HepG2 (cell line): ENCODE data around the gene CALN1. TPM values are rescaled to one million over a fixed set of nuclear protein-coding genes. Genes with fewer than 3 reads are reported as not detected.

Experiments
- ATAC-seq: fragments of 200-7000 bp; cut with Tn5 transposase; 3 replicates; pipeline ENCODE4 v1.9.1; 2020; ENCODE audit warnings: mild to moderate bottlenecking, moderate library complexity
- BruUV-seq: library from RNA; stranded (reverse); fragments of 400-500 nt; replicated peaks from 2 replicates; lab custom pipeline; 2021; lab: Mats Ljungman, UMichigan
- CTCF ChIA-PET: fragments of 300-600 bp; formaldehyde crosslinking; extraction: SDS; loops from one replicate; lab custom pipeline; 2021; ENCODE audit warnings: low total read pairs, inconsistent platforms, low intra/inter-chr PET ratio; lab: Yijun Ruan, JAX
- POLR2A ChIA-PET: fragments of 350-600 bp; sonication (Branson Sonifier 250); formaldehyde crosslinking; loops from one replicate; lab custom pipeline; 2020; ENCODE audit warnings: antibody characterized with exemption, inconsistent platforms; lab: Yijun Ruan, JAX
- DNase-seq: peaks from one replicate; pipeline ENCODE4 v3.0.0-alpha.2; 2015; ENCODE audit warnings: low spot score
- FAIRE-seq: peaks from 3 replicates; lab custom pipeline; 2011; peaks lifted over from hg19 to GRCh38; lab: Jason Lieb, UNC
- H2AFZ ChIP-seq: one replicate; pipeline ENCODE4 v1.6.1; 2011; ENCODE audit warnings: low read length, inconsistent platforms
- H3K27ac ChIP-seq: fragments of 300-600 bp; 3 replicates; pipeline ENCODE4 v1.8.0; 2011; ENCODE audit warnings: mixed run types, mild to moderate bottlenecking, mixed read lengths, low read length, inconsistent platforms; ENCODE audit not compliant: insufficient read depth; ENCODE audit errors: extremely low read length
- H3K27me3 ChIP-seq, 2 experiments: fragments of 200-600 bp in 1 of 2; 2 replicates in 1 of 2; 3 replicates in 1 of 2; pipeline versions ENCODE4 v1.6.0 to v1.8.0; 2011; ENCODE audit warnings: low read length in 2 of 2, mild to moderate bottlenecking in 2 of 2, moderate library complexity in 2 of 2, inconsistent platforms in 1 of 2; ENCODE audit not compliant: insufficient read depth in 2 of 2, control insufficient read depth in 1 of 2
- H3K36me3 ChIP-seq, 2 experiments: fragments of 200-600 bp in 1 of 2; replicated peaks in 1 of 2; 2 replicates in 1 of 2; 3 replicates in 1 of 2; pipeline versions ENCODE4 v1.5.1 to v1.8.0; 2011; ENCODE audit warnings: low read length in 2 of 2, inconsistent platforms in 1 of 2; ENCODE audit not compliant: insufficient read depth in 2 of 2, control insufficient read depth in 1 of 2
- H3K4me1 ChIP-seq: 2 replicates; pipeline ENCODE4 v1.5.1; 2012; ENCODE audit warnings: low read length, inconsistent platforms; ENCODE audit not compliant: insufficient read depth
- H3K4me2 ChIP-seq: 2 replicates; pipeline ENCODE4 v1.6.0; 2011; ENCODE audit warnings: low read depth, low read length, inconsistent platforms
- H3K4me3 ChIP-seq, 3 experiments: fragments of 200-600 bp in 1 of 3; sonication (generic), shearing (Covaris generic) in 1 of 3; replicated peaks in 1 of 3; 2 replicates each; pipeline ENCODE4 v1.5.1; 2011 to 2016; ENCODE audit warnings: low read length in 3 of 3, inconsistent platforms in 2 of 3, low read depth in 2 of 3, mild to moderate bottlenecking in 2 of 3, control low read depth in 1 of 3, mixed read lengths in 1 of 3; ENCODE audit not compliant: insufficient read depth in 1 of 3
- H3K79me2 ChIP-seq: one replicate; pipeline ENCODE4 v1.6.1; 2011; ENCODE audit warnings: low read length, inconsistent platforms; ENCODE audit not compliant: insufficient read depth
- H3K9ac ChIP-seq: 2 replicates; pipeline ENCODE4 v1.6.0; 2011; ENCODE audit warnings: mild to moderate bottlenecking, low read depth, low read length, inconsistent platforms; ENCODE audit not compliant: insufficient read depth
- H3K9me3 ChIP-seq: 2 replicates; pipeline ENCODE4 v1.5.1; 2012; ENCODE audit warnings: mild to moderate bottlenecking, low read length
- H4K20me1 ChIP-seq: 2 replicates; pipeline ENCODE4 v1.6.0; 2011; ENCODE audit warnings: inconsistent platforms, mild to moderate bottlenecking, low read length, moderate library complexity; ENCODE audit not compliant: insufficient read depth
- ATF6 ChIP-seq: sonication (generic); formaldehyde crosslinking; conservative IDR thresholded peaks from 2 replicates; pipeline ENCODE4 v1.4.0; 2020; ENCODE audit warnings: missing genetic modification reagents
- FOSL2 ChIP-seq: sonication (generic); formaldehyde crosslinking; IDR thresholded peaks from 2 replicates; pipeline ENCODE4 v1.4.0; 2020; ENCODE audit warnings: missing genetic modification reagents
- GMEB1 ChIP-seq: sonication (generic); formaldehyde crosslinking; IDR thresholded peaks from 2 replicates; pipeline ENCODE4 v1.5.1; 2020; ENCODE audit warnings: missing genetic modification reagents, mild to moderate bottlenecking, borderline replicate concordance
- HOXA9 ChIP-seq: sonication (generic); formaldehyde crosslinking; IDR thresholded peaks from 2 replicates; pipeline ENCODE4 v1.8.1; 2022; ENCODE audit warnings: missing genetic modification reagents, mild to moderate bottlenecking, moderate library complexity, borderline replicate concordance
- ISL2 ChIP-seq: sonication (generic); formaldehyde crosslinking; IDR thresholded peaks from 2 replicates; pipeline ENCODE4 v1.5.0; 2020; ENCODE audit warnings: missing genetic modification reagents
- KDM6A ChIP-seq: IDR thresholded peaks from 2 replicates; pipeline ENCODE4 v1.6.1; 2016; ENCODE audit warnings: low read depth
- KLF9 ChIP-seq: IDR thresholded peaks from 2 replicates; pipeline ENCODE4 v1.6.1; 2016; ENCODE audit warnings: low read depth
- PAWR ChIP-seq: sonication (generic); formaldehyde crosslinking; IDR thresholded peaks from 2 replicates; pipeline ENCODE4 v1.4.0; 2020; ENCODE audit warnings: missing genetic modification reagents, mild to moderate bottlenecking, borderline replicate concordance
- PHB2 ChIP-seq: fragments of 450-650 bp; IDR thresholded peaks from 2 replicates; pipeline ENCODE4 v1.6.1; 2018; ENCODE audit not compliant: partially characterized antibody
- YEATS4 ChIP-seq: sonication (generic); formaldehyde crosslinking; IDR thresholded peaks from 2 replicates; pipeline ENCODE4 v1.4.0; 2020; ENCODE audit warnings: missing genetic modification reagents, borderline replicate concordance
- ZBTB1 ChIP-seq: sonication (generic); formaldehyde crosslinking; IDR thresholded peaks from 2 replicates; pipeline ENCODE4 v1.4.0; 2020; ENCODE audit warnings: missing genetic modification reagents, borderline replicate concordance
- ZNF34 ChIP-seq: sonication (generic); formaldehyde crosslinking; IDR thresholded peaks from 2 replicates; pipeline ENCODE4 v1.4.0; 2020; ENCODE audit warnings: mild to moderate bottlenecking, missing genetic modification reagents, borderline replicate concordance
- ZNF382 ChIP-seq: sonication (generic); formaldehyde crosslinking; IDR thresholded peaks from 2 replicates; pipeline ENCODE4 v1.5.0; 2020; ENCODE audit warnings: missing genetic modification reagents, mild to moderate bottlenecking, borderline replicate concordance
- ZNF441 ChIP-seq: sonication (generic); formaldehyde crosslinking; IDR thresholded peaks from 2 replicates; pipeline ENCODE4 v1.7.0; 2021; ENCODE audit warnings: missing genetic modification reagents, borderline replicate concordance
- ZNF557 ChIP-seq: sonication (generic); formaldehyde crosslinking; IDR thresholded peaks from 2 replicates; pipeline ENCODE4 v1.4.0; 2020; ENCODE audit warnings: missing genetic modification reagents
- ZNF737 ChIP-seq: sonication (generic); formaldehyde crosslinking; IDR thresholded peaks from 2 replicates; pipeline ENCODE4 v1.5.0; 2020; ENCODE audit warnings: missing genetic modification reagents, mild to moderate bottlenecking, borderline replicate concordance
- ZNF770 ChIP-seq: sonication (generic); formaldehyde crosslinking; IDR thresholded peaks from 2 replicates; pipeline ENCODE4 v1.5.0; 2020; ENCODE audit warnings: mild to moderate bottlenecking, missing genetic modification reagents
- WGBS: methylation state at CpG from one replicate; pipeline ENCODE4 v1.1.6; 2017; ENCODE audit warnings: low lambda C conversion rate; 5-methylcytosine and 5-hydroxymethylcytosine counted together
- in situ Hi-C: cut with HindIII; loops from 2 replicates; pipeline ENCODE4 v1.10.0; 2017; ENCODE audit warnings: low pct_unique_long_range_greater_than_20kb; ENCODE audit not compliant: extremely low pct_ligation_motif_present
- intact Hi-C: fragments of 100-400 bp; cut with micrococcal nuclease; formaldehyde crosslinking; loops from one replicate; pipeline ENCODE4 v1.10.0; 2022; ENCODE audit not compliant: unreplicated experiment
- polyA plus RNA-seq, 8 experiments: library from polyadenylated mRNA; depleted of rRNA in 3 of 8; stranded (reverse) in 7 of 8; unstranded in 1 of 8; fragments of >200 nt; fragmentation: Illumina TruSeq in 4 of 8; extraction: Trizol in 4 of 8; gene quantifications; 2 replicates each; pipeline versions ENCODE4 v1.2.1 to v1.2.3, GENCODE V29; 2011 to 2016; ENCODE audit warnings: low read depth in 4 of 8, missing spikeins in 1 of 8, mixed read lengths in 1 of 8; ENCODE audit not compliant: insufficient read depth in 1 of 8
- total RNA-seq, 5 experiments: library from RNA; depleted of rRNA; stranded (reverse); fragments of >200 nt; fragmentation: Illumina TruSeq; extraction: Trizol; gene quantifications; 2 replicates each; pipeline ENCODE4 v1.2.3, GENCODE V29; 2016; ENCODE audit warnings: low read depth in 1 of 5

CALN1 gene
- total and polyA plus RNA-seq, 2 of the 13 experiments (the other 11 are each of a cell fraction or from before 2014, with no cell fraction given) = not detected

DNA sequence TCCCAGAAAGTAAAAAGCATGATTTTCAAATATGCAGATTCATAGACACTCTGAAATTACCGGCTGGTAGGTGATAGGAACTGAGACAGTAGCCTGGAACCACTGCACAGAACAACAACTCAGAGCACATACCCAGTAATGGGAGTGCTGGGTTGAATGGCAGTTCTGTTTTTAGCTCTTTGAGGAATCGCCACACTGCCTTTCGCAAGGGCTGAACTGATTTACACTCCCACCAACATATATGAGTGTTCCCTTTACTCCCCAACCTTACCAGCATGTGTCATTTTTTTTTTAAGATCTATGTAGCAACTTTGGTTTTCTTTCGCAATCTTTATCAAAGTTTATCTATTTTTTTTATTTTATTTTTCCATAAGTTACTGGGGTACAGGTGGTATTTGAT is 358.8 kb downstream of the CALN1 start:
- H3K79me2 ChIP-seq = no peaks in the 10 kb centered on the region
- no peak for ATAC-seq
- CTCF ChIA-PET = no interaction called here
- H2AFZ ChIP-seq = no peak overlapping the region
- no peaks in the 10 kb centered on the region for H3K9me3 ChIP-seq
- no peak for DNase-seq
- no TSS peak for BruUV-seq
- no peaks in the 10 kb centered on the region for H3K4me1 ChIP-seq
- no peaks in the 10 kb centered on the region for H3K36me3 ChIP-seq
- H3K27ac ChIP-seq = no peak overlapping the region
- TF ChIP-seq GMEB1 (no peak), ZBTB1 (CRISPR knock-in tag) (no peak), ISL2 (CRISPR knock-in tag) (no peak), ZNF382 (CRISPR knock-in tag) (no peak), ZNF557 (CRISPR knock-in tag) (no peak), ZNF770 (no peak), ZNF34 (no peak), PHB2 (no peak), ZNF737 (CRISPR knock-in tag) (no peak), HOXA9 (CRISPR knock-in tag) (no peak), KLF9 (CRISPR knock-in tag) (no peak), FOSL2 (CRISPR knock-in tag) (no peak), YEATS4 (CRISPR knock-in tag) (no peak), ZNF441 (CRISPR knock-in tag) (no peak), KDM6A (no peak), PAWR (CRISPR knock-in tag) (no peak), ATF6 (CRISPR knock-in tag) (no peak)
- FAIRE-seq = no peak
- no peak overlapping the region for H3K4me3 ChIP-seq
- intact Hi-C loops = no loop called here
- no peaks in the 10 kb centered on the region for H3K27me3 ChIP-seq
- H3K4me2 ChIP-seq = no peak overlapping the region
- no peaks in the 10 kb centered on the region for H4K20me1 ChIP-seq
- H3K9ac ChIP-seq = no peak overlapping the region
- POLR2A ChIA-PET = no interaction called here
- in situ Hi-C loops = no loop called here
- 56% methylated on average over 4 of the region's 4 CpGs for WGBS
